HG02623 (cell line): Measurements from ENCODE around the gene UCK1.

Experiments used
- ATAC-seq: cut with Tn5 transposase; IDR thresholded peaks from one replicate; pipeline ENCODE4 v1.9.1; 2021; ENCODE audit warnings: moderate library complexity; ENCODE audit not compliant: unreplicated experiment

UCK1 gene

DNA sequence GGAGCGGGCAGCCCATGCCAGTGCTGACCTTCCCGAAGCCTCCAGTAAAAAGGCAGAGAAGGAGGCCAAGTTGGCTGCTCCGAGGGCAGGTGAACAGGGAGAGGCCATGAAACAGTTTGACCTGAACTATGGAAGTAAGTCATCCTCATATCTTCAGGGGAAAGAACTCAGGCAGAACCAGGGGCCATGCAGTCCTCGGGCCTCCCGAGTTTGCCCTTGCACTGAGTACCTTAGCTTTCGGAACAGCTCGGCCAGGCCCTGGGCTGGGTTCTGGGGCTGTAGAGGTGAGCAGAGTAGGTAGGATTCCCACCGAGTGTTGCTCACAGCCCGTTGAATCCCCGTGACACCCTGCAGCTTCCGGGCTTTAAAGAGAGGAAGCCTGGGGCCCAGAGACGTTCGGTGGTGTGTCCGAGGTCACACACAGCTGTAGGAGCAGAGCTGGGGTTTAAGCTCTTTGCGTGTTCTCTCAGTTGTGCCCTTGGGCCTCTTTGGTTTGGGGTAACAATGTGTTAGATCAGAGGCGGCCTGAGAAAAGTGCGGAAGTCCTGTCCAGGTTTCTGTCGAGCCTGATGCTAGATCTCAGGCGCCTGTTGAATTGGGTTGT, 53.1 kb downstream of the UCK1 start:
- ATAC-seq: no peak

DNA sequence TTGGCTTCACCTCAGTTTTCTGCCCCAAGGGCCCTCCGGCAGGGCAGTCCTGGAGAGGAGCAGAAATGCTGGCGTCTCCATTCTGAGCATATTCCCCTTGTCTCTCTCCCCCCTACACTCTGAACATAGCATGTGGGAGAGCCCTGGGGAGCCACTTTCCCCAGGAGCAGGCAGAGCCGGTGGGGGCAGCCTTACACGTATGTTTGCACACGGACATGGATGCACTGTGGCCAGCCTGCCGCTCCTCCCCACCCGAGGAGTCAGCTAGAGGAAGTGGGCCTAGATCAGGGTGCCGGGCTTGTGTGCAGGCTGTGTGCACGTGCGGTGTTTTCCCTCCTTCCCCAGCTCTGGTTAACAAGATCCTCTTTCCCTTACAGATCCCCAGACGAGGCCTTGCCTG, 53.7 kb downstream of the UCK1 start:
- no peak for ATAC-seq

GRCh38 chr9:131476777-131477345, 54.2 kb downstream of the UCK1 start:
- ATAC-seq: no peak

DNA sequence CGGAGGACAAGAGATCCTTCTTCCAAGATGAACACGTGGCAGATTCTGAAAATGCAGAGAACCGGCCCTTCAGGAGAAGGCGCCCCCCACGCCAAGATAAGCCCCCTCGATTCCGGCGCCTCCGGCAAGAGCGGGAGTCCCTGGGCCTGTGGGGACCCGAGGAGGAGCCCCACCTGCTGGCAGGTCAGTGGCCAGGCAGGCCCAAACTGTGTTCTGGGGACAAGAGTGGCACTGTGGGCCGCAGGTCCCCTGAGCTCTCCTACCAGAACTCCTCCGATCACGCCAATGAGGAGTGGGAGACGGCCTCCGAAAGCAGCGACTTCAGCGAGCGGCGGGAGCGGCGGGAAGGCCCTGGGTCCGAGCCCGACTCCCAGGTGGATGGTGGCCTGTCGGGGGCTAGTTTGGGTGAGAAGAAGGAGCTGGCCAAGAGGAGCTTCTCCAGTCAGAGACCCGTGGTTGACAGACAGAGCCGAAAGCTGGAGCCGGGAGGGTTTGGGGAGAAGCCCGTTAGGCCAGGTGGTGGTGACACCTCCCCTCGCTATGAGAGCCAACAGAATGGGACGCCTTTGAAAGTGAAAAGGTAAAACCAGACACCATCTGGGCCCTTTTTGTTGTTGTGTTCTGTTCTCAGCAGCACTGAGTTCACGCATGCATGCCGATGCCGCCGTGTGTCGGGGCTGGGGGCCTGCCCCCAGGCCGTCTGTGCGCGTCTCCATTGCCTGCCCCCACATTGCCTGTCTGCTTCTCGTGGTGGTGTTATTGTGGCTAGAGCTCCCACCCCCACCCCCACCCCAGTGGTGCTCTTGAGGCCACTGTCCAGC, 54.9 kb downstream of the UCK1 start:
- ATAC-seq: no peak

DNA sequence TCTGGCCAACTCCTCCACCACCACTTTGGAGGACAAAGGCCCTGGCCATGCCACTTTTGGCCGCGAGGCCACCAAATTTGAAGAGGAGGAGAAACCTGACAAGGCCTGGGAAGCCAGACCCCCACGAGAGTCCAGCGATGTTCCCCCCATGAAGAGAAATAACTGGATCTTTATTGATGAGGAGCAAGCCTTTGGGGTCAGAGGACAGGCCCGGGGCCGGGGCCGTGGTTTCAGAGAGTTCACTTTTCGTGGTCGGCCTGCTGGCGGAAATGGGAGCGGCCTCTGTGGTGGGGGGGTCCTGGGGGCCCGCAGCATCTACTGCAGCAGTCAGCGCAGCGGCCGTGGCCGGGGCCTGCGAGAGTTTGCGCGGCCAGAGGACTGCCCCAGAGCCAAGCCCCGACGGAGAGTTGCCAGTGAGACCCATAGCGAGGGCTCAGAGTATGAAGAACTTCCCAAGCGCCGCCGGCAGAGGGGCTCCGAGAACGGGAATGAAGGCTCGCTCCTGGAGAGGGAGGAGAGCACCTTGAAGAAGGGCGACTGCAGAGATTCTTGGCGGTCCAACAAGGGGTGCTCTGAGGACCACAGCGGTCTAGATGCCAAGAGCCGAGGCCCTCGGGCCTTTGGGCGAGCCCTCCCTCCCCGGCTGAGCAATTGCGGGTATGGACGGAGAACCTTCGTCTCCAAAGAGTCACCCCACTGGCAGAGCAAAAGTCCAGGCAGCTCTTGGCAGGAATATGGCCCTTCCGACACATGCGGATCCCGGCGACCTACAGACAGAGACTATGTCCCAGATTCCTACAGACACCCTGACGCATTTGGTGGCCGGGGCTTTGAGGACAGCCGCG, 55.7 kb downstream of the UCK1 start:
- no peak for ATAC-seq

GRCh38 chr9:131474711-131475110, 56.4 kb downstream of the UCK1 start:
- ATAC-seq: no peak

DNA sequence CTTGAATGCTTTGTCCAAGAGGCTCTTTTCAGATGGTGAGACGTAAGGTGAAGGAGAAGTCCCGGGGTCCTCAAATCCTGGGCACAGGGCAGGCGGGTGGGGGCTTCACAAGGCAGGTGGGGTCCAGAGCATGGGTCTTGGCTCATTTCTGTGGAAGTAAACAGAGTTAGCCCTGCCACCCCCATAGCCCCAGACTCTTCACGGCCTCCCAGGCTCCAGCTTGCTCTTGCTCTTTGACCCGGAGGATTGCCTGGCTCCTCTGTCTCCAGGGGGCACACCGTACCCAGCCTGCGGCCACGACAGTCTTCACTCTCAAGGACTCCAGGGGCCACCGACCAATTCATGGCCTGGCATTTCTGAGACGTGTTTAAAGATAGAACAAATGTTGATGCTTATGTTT, 57.2 kb downstream of the UCK1 start:
- no peak for ATAC-seq
